Limb (tissue), 2 donors: ENCODE measurements around the gene MTCL1.

Source experiments
- DNase-seq, 2 donors: peaks; one replicate each; pipeline ENCODE4 v3.0.0-alpha.2; 2016; ENCODE audit errors: extremely low spot score in 2 of 2

MTCL1 gene

DNA sequence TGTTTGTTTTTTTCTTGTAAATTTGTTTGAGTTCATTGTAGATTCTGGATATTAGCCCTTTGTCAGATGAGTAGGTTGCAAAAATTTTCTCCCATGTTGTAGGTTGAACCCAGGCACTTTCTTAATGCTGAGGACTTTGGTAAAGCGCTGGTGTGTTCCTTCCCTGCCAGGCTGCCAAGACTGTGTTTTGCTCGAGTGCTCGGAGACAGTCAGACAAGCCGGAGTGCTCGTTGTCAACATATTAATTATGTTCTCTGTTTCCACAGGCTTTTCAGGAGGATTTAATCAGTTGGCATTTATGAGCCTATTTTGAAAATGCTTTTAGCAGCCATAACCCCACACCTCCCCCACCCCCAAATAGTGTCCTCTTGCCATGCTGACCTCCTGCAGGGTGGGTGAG lies 6.4 kb downstream of the MTCL1 start:
- DNase-seq, result no peak

DNA sequence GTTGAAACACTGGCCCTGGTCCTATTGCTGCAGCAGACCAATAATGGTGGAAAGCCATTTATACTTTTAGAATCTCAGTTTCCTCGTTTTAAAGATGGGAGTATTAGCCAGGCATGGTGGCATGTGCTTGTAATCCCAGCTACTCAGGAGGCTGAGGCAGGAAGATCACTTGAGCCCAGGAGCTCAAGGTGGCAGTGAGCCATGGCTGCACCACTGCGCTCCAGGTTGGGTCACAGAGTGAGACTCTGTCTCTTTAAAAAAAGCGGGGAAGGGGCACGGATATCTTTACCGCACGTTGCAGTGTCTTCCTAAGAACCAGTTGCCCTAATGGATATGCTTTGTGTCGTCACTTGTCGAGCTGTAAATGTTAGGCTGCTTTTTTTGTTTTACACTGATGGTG lies 8.3 kb downstream of the MTCL1 start:
- DNase-seq, result no peak

DNA sequence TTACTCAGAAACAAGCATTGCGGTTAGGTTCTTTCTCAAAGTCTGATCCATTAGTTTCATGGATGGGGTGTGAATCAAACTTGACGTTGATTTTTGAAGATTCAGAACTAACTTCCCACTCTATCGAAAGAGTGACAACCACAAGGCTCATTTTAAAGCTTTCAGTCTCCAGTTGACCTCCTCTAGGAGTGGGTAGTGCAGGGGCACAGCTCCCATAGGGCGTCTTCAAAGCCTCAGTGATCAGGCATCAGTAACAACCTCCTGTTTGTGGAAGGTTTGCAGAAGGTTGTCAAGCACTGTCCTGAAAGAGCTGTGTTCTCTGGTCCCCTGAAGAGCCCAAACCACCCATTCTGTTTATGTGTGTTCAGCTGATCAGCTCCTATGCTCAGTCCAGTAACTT lies 10.2 kb downstream of the MTCL1 start:
- no peak for DNase-seq

DNA sequence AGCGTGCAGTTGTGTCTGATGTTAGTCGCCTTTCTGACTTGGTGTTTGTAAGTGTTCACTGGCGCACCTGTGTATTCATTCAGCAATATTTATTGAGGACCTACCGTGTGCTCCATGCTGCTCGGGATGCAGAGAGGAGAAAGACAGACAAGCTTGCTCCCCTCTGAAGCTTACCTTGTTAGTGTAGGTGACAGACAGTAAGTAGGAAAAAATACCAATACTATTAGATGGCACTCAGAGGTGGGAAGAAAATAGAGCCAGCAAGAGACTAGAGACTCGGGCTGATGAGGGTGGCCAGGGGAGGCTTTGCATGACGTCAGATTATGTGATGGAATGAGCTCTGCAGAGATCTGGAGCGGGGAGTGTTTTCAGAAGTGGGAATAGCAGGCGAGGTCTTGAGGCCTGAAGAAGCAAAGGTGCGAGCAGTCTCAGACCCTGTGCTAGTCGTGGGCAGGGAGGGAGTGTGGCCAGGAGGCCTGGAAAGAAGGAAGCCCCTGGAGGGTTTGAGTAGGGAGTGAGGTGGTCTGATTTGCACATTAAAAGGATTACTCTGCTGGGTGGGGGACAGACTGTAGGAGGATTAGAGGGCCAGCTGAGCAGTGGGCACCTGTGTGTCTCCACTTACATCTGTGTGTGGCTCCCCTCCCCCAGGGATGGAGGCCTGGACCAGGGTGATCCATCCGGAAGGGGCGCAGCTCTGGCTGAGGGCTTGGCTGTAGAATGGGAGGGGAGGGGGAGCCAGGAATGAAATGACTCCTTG lies 11.8 kb downstream of the MTCL1 start:
- no peak for DNase-seq

DNA sequence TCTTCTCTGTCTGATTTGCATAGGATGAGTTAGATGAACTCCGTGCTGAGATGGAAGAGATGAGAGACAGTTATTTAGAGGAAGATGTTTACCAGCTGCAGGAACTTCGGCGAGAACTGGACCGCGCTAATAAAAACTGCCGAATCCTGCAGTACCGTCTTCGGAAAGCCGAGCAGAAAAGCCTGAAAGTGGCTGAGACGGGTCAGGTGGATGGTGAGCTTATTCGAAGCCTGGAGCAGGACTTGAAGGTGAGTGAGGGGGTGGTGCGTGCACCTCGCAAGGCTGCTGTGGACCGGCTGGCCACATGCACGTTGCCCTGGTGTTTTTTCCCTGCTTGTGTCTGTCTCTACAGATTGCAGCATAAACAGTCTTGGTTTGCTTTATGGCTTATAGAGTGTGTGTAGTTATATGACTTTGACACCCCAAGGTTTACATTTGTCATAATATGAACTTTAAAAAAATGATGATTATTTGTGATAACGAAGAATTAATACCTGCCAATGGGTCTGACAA lies 13.1 kb downstream of the MTCL1 start:
- no peak for DNase-seq

DNA sequence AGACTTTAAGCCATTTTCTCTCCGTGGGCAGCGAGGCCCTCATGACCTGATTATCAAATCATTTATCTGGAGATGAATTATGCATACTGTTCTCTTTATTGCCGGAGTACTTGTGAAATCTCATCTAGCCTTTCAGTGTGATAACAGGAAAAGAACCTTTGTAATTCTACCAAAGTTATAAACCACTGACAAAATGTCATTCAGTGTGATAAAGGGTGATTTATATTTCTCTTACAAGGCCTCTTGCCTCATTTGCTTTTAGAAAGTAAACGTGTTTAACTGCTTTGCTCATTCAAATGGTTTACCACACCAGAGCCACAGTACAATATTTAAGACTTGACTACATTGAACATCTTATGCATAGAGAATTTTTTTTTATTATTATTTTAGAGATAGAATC lies 13.8 kb downstream of the MTCL1 start:
- DNase-seq, result no peak

DNA sequence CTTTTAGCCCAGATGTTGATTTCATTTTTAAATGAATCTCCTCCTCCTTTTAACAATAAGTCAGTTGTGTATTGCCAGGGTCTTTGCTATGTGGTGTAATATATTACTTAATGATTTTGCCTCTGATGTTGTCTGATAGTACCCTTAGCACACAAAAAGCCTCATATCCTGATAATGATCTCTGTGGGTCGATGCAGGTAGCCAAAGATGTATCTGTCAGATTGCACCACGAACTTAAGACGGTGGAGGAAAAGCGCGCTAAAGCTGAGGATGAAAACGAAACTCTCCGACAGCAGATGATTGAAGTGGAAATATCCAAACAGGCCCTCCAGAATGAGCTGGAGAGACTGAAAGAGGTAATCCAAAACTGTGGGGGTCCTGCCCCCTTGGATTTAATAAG lies 14.8 kb downstream of the MTCL1 start:
- DNase-seq, result no peak

DNA sequence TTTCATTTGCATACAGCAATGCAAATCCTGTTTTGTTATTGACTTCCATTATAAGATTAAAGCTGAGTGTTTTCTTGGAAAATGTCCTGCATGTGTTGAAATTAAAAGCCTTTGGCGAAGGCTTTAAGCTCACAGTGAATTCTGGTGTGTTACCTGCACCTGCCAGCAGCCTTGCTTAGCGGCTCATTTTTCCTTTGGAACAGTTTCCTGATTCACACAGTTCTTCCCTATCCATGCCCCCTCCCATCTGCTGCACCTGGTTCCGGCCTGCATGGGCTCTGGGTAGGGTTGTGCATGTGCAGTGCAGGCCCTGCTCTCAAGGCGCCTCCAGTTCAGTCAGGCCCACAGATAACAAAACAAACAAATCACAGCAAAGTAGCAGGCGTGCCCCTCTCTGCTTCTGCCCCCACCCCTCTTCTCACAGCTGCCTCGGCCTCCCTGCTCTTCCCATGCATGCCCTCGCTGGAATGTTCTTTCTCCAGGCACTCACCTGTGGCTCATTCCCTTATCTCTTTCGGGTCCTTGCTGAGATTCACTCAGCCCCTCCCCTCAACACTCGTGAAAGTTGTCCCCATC lies 15.8 kb downstream of the MTCL1 start:
- no peak for DNase-seq

DNA sequence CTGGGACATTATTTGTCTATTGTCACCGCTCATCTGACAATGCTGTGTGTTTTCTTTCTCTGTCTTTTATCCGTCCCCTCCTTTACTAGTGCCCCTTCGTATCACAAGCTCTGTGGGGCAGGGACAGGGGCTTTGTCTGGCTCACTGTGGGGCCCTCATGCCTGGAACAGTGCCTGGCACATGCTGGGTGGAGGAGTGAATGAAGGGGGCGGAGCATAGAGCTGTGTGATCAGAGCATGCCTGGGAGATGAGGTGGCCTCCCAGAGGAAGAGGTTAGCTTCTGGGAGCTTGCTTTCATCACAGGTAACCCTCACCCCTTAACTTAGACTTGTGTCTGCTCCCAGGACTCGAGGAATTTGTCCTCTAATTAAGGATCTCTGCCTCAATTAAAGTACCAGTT lies 16.4 kb downstream of the MTCL1 start:
- DNase-seq, result no peak

DNA sequence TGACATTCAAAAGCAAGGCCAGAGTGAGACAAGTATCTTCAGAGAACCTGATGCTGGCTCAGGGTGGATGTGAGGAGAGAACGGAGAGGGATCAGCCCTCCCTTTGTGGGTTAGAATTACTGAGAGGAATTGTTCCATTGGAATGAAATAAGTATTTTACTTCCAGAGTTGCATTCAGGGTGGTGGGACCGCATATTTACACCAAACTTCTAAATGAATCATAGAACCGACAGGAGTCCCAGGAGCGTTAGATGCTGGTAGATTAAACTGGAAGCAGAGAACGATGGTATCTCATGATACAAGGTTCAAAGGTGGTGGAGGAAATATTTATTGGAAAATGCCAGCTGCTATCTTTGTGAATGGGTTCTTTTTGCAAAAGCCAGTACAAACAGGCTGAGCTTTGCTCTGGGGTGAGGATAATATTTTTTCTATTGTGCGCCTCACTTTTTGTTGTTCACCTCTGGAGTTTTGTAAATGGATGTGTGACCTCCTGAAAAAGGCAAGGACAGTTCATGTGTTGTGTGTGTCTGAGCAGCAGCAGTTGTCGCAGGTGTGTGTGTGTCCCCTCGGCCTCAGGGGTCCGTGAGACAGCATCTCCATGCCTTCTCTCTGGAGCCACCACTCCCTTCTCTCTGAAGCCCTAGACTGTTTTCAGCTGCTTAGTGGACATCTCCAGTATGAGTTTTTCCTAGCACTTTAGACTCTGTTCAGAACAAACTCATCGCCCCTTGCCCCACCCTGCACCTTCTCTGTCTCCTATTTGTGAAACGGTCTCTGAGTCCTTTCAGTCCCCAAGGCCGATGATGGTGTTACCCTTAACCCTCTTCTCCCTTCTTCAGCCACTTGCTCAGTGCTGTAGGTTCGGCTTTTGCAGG lies 17.8 kb downstream of the MTCL1 start:
- DNase-seq, result no peak

DNA sequence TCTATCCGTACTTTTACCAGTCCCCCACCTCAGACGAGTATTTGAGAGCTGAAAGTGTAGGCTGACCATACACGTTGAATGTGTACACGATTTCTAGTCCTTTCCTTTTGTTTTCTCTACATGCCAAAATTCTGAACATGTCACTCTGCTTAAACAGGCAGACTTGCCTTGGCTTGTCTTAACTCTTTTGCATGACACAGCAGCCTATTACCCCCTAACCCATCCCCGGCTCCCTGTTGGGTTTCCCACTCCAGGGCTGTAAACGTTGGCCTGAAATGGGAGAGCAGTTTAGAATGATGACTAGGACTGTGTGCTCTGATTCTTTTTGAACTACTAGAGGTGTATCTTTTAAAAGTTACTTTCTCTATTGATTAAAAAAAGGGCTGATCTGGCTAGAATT lies 19.1 kb downstream of the MTCL1 start:
- DNase-seq, result no peak

DNA sequence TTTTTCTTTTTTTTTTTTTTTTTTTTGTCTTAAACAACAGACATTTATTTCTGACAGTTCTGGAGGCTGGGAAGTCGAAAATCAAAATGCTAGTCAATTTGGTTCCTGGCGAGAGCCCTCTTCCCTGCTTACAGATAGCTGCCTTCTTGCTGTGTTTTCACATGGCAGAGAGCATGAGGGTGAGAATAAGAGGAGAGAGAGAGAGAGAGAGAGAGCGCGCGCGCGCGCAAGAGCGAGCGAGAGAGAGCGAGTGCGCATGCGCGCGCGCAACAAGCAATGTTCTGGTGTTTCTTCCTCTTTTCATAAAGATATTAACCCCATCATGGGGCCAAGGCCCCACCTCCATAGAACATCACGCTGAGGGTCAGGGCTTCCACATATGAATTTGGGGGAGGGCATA lies 20.9 kb downstream of the MTCL1 start:
- DNase-seq, result no peak

DNA sequence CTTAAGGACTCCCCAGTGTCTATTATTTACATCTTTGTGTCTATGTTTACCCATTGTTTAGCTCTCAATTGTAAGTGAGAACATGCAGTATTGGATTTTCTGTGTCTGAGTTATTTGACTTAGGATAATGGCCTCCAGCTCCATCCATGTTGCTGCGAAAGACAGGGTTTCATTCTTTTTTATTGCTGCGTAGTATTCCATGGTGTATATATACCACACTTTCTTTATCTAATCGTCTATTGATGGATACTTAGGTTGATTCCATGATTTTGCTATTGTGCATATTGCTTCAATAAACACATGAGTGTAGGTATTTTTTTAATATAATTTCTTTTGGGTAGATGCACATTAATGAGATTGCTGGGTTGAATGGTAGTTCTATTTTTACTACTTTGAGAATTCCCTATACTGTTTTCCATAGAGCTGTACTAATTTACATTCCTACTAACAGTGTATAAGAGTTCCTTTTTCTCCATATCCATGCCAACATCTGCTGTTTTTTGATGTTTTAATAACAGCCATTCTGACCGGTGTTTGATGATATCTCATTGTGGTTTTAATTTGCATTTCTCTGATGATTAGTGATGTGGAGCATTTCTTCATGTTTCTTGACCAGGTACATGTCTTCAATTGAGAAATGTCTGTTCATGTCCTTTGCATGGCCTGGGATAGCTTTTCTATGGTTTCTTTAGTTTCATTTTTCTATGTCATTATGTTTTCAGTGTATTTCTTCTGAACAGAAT lies 21.8 kb downstream of the MTCL1 start:
- no peak for DNase-seq

DNA sequence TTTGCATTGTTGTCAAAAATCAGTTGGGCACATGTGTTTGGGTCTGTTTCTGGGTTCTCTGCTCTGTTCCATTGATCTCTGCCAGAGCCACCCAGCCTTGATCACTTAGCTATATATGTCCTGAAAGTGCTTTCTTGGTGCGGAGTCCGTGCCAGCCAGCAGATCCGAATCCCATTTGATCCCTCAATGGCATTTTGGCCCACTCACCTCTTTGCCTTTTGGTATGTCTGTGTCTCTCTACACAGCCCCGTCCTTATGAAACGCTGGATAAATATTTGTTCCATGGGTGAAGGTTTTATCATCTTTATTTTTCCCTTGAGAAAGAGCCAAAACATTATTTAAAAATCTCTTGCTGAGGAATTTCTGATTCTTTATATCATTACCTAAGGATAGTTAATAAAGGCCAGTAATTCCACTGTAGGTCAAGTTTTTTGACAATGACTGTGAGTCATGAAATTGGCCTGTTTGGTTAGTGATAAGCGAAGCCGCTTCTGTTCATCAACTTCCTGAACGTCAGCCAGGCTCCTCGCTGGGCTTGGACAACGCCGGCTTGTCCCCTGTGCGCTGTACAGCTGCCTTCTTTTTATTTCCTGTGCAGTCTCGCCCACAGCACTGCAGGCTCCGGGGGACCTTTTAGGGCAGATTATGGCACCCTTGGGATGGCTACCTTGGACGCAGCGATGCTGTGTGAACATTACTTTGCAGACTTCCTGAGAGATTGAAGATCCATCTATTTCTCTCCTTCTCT lies 24.9 kb downstream of the MTCL1 start:
- no peak for DNase-seq

DNA sequence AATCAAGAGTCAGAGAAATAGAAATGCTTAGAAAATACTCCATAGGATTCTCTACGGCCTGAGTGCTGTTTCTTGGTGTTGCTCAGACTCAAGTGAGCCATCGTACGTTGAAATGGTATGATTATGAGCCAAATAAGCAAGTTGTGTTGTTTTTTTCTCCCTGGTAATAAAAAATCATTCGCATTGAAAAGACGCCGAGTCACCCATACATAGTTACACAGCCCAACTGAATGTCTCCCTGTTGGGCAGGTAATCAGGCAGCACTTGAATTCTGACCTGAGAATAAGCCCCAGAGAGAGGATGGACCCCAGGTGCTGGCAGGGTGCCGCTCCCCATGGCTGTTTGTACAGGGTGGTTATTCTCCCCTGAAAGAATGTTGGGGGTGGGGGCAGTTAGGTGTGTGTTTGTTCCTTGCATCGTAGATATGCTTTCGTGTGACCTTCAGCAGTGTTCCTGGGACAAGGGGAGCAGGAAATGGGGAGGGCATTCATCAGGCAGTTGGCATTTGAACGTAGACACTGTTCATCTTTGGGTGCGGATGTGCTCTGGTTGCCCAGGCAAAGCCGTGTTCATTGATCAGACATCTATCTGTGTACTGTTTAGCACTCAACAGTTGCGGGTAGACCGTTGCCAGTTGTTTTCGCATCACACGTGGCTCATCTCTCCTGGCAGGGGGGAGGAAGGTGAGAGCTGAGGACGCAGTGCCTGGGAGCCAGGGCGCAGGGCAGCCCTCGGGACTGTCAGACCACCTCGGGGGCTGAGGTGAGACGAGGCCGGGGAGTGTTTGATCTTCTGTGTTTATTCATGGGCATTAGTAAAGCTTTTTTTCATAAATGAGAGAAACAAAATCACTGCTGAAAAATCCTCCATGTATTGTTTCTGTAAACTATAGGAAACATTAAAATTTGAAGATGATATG lies 27.3 kb downstream of the MTCL1 start:
- DNase-seq, result no peak

DNA sequence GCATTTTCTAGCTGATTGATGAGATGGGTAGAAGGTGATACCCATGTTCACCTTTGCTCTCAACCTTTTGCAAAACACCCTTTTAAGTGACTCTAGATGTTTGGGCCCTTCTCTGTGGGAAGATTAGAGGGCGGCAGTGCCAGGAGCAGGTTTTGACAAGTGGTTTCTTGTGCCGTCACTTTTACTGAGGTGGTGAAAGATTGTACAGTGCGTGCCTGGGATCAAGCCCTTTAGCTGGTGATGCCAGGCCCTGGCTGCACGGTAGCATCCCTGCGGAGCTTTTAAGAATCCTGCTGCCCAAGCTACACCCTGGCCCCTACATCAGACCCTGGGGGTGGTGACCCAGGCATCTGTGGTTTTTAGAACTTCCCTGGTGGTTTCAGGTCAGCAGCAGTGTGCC lies 29.1 kb downstream of the MTCL1 start:
- no peak for DNase-seq

DNA sequence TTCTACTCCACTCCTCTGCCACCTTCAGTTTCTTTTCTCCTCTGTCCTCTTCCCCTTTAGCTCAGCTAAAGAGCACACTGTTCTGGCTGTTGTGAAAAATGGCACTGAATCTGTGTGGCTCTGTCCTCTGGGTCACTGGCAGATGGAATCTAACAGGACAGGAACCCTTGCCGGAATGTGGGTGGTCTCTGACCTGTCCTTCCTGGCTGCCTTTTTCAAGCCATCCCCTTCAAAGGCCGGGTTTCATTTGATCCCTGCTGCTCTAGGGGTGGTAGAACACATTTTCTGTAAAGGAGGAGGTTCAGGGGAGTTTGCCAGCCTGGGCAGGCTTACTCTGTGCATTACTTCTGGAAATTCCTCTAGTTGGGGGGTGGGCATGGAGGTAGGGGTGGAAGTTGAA lies 29.9 kb downstream of the MTCL1 start:
- DNase-seq, result no peak

DNA sequence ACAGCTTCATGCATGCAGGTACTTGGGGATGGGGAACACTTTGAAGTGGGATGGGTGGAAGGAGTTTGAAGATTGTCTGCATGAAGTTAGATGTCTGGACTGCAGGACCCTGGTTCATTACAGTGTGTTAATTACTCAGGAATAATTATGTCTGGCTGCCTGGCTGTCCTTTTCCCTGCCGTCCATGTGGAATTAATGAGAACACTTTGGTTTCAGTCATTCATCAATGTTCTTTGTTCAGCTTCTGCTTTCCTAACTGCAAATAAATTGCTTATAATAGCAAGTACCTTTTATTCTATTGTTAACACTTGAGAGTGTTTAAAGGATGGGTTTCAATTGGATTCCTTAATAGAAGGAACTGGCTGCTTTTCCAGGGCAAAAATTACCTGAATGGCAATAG lies 35.8 kb downstream of the MTCL1 start:
- no peak for DNase-seq

DNA sequence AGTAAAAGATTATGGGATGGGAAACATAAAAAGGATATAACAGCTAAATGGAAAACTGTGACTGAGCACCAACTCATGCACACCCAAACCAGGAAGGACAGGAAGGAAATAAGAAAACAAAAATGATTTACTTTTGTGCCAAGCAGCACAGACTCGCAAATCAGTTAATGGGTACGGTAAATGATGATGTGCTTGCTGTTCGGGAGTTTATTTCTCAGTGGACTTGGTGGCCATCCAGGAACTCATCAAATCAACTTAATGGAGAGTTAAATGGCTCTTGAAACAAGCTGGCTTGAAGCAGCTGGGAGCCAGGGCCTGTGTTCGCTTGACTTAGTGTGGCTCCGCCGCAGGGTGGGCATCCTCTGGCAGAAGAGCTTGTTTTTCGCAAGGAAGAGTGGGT lies 36.2 kb downstream of the MTCL1 start:
- DNase-seq, result no peak
